GM19395 (cell line): ENCODE measurements around the gene MAGEA3.
"Not testable (repeated sequence)": the region's sequence is repeated elsewhere in the genome, so short reads cannot be mapped to it uniquely, and the experiment has no call there.

Experiments used
- ATAC-seq: cut with Tn5 transposase; IDR thresholded peaks from one replicate; pipeline ENCODE4 v1.9.1; 2021; ENCODE audit warnings: mild to moderate bottlenecking, moderate library complexity; ENCODE audit not compliant: unreplicated experiment

Gene MAGEA3, protein sequence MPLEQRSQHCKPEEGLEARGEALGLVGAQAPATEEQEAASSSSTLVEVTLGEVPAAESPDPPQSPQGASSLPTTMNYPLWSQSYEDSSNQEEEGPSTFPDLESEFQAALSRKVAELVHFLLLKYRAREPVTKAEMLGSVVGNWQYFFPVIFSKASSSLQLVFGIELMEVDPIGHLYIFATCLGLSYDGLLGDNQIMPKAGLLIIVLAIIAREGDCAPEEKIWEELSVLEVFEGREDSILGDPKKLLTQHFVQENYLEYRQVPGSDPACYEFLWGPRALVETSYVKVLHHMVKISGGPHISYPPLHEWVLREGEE

DNA sequence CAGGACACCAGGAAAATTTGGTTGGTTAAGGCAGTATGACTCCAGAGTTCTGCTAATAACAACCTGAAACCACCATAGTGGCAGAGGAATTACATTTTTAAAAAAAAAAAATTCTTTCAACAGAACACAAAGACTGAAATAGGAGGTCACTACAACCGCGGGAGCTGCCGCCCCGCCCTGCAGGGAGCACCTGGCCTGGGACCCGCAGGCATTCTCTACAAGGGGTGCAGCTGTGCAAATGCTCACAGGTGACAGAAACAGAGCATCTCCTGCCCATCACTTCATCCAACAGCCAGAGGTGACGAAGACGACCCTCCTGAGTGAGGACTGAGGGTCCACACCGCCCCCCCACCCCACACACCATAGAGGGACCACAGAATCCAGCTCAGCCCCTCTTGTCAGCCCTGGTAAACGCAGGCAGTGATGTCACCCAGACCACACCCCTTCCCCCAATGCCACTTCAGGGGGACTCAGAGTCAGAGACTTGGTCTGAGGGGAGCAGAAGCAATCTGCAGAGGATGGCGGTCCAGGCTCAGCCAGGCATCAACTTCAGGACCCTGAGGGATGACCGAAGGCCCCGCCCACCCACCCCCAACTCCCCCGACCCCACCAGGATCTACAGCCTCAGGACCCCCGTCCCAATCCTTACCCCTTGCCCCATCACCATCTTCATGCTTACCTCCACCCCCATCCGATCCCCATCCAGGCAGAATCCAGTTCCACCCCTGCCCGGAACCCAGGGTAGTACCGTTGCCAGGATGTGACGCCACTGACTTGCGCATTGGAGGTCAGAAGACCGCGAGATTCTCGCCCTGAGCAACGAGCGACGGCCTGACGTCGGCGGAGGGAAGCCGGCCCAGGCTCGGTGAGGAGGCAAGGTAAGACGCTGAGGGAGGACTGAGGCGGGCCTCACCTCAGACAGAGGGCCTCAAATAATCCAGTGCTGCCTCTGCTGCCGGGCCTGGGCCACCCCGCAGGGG lies at the start of gene MAGEA3:
Gene MAGEA3 (plus strand): TSS at position 843 of the 980 bp plus-strand sequence. CDS start 2,039 bp downstream, outside the sequence.
- ATAC-seq: not testable (repeated sequence)

DNA sequence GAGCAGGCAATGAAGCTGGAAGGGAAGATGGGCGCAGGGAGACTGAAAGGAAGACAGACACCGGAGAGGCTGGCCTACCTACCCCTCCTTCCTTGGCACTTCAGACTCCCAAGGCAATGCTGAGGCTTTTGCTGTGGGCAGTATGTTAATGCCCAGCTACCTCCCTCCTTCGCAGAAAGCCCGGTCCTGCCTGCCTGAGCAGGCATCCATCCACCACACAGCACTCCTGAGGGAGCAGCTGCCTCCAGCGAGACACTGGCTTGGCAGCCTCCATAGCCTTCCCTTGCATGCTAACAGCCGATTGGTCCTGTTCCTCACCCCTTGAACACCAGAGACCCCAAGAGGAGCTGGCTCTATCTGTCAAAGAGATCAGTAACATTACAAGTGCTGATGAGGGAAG lies 46.5 kb upstream of the MAGEA3 start:
- no peak for ATAC-seq

DNA sequence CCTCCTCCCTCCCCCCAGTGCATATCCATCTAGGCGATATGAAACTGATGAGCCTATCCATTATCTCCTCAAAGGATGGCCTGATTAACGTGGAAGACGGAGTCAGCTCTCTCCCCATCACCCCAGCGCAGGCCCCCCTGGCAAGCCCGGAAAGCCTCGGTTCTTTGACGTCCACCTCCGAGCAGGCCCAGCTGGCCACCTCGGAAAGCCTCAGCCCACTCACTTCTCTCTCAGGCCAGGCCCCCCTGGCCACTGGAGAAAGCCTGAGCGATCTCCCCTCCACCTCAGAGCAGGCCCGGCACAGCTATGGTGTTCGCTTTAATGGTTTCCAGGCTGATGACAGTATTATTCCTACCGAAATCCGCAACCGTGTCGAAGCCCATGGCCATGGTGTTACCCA lies 46.1 kb upstream of the MAGEA3 start:
- no peak for ATAC-seq

DNA sequence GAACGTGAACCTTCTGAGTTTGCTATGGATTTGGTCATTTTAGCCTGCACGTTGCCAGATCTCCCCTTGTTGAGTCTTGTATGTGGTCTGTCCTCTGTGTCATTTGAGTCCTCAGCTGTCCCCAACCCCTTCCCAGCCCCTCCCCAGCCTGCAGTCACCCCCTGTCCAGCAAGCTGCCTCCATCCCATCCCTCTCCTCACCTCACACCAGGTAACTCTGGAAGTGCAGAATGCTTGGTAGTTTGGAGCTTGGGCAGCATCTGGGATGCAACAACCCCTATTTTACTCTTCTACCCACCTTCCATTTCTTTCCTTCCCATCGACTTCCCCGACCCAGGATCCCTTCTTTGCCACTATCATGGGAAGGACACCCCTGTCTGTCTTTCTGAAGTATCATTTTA lies 42.5 kb upstream of the MAGEA3 start:
- ATAC-seq: no peak

DNA sequence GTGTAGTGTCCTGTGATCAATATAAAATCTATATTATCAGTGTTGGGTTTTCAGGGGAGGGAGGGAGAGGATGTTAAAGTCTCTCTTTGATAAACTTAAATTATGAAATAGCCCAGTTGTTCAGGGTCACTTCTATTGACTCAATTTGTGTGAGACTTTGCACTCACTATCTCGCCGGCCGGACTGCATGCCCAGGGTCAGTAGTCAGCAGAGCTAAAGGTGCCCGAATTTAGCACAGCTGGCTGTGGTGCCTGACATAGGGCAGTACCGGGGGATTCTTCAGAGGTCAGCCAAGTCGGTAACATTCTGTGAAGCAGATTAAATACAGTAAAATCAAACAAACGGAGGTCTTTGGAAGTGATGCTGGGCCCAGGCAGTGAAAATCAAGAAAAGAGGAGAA lies 41.7 kb upstream of the MAGEA3 start:
- no peak for ATAC-seq

DNA sequence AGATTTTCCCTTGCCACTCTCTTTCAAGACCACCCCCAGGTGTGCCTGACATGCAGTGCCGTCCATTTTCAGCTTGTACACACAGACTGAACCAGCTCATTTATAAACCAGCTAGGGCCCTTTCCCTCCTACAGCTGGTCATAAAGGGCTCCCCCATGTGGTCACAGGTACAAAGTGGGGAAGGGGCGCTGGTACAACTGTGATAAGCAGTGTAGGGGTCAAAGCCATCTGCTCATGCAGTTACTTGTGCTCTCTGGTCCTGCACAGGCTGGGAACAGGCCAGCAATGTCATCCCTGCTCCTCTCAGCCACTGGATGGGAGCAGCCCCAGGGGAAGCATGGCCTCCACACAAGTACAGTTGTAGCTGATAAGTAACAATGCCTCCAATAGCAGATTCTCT lies 40.3 kb upstream of the MAGEA3 start:
- no peak for ATAC-seq

DNA sequence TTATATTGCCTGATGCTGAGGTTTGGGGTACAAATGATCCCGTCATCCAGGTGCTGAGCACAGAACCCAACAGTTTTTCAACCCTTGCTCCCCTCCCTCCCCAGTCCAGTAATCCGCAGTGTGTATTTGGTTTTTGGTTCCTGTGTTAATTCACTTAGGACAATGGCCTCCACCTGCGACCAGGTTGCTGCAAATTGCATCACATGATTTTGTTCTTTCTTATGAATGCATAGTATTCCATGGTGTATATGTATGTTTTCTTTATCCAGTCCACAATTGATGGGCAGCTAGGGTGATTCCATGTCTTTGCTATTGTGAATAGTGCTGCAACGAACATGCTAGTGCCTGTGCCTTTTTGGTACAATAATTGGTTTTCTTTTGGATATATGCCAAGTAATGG lies 35.5 kb upstream of the MAGEA3 start:
- no peak for ATAC-seq

DNA sequence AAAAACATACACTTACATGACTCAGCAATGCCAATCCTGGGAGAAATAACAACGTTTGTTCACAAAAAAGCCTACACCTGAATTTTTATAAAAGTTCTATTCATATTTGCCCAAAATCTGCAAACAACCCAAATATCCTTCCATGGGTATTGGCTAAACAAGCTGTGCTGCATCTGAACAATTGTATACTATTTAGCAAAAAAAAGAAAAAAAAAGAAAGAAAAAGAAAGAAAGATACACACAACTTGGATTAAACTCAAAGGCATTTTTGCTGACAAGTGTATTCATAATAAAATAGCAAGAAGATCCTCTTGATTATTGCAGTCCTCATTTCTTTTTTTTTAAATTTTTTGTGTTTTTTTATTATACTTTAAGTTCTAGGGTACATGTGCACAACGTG lies 24.5 kb upstream of the MAGEA3 start:
- ATAC-seq: no peak

DNA sequence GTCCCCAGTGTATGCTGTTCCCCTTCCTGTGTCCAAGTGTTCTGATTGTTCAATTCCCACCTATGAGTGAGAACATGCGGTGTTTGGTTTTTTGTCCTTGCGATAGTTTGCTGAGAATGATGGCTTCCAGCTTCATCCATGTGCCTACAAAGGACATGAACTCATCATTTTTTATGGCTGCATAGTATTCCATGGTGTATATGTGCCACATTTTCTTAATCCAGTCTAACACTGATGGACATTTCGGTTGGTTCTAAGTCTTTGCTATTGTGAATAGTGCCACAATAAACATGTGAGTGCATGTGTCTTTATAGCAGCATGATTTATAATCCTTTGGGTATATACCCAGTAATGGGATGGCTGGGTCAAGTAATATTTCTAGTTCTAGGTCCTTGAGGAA lies 23.9 kb upstream of the MAGEA3 start:
- not testable (repeated sequence) for ATAC-seq

DNA sequence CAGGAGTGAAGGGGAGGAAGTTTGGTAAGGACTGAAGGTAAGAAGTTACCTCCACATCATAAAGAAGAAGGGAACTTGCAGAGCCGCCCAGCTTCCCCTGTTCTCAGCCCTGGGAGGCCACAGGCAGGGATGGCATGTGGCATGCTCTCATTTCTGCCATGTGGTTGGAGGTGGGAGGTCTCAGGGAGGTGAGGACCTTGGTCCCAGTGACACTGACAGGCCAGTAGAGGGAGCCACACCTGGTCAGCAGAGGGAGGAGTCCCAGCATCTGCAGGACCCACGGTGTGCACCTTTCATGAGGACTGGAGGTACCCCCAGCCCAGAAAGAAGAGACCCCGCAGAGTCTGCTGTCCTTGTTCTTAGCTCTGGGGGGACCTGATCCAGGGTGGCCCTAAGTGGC lies 17.6 kb upstream of the MAGEA3 start:
- ATAC-seq: peak; percentile 81

DNA sequence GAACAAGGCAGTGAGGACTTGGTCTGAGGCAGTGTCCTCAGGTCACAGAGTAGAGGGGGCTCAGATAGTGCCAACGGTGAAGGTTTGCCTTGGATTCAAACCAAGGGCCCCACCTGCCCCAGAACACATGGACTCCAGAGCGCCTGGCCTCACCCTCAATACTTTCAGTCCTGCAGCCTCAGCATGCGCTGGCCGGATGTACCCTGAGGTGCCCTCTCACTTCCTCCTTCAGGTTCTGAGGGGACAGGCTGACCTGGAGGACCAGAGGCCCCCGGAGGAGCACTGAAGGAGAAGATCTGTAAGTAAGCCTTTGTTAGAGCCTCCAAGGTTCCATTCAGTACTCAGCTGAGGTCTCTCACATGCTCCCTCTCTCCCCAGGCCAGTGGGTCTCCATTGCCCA lies 1.8 kb downstream of the MAGEA3 start:
- not testable (repeated sequence) for ATAC-seq

DNA sequence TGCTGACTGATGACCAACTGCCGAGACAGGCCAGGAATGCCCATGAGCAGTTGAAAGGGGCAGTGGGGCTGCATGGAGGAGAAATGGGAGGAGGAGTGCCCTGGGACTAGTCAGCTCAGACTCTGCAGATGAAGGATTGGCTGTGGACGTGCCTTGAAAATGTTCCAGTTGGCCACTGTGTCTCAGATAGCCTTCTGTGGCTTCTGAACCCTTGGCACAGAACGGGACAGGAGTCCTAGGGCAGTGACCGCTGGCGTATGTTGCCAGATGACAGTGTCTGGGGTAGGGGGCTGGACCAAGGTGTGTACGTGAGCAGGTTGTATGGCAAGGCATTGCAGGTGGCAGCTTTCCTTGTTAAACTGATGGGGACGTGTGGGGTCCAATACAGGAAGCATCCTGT lies 7.9 kb downstream of the MAGEA3 start:
- not testable (repeated sequence) for ATAC-seq

DNA sequence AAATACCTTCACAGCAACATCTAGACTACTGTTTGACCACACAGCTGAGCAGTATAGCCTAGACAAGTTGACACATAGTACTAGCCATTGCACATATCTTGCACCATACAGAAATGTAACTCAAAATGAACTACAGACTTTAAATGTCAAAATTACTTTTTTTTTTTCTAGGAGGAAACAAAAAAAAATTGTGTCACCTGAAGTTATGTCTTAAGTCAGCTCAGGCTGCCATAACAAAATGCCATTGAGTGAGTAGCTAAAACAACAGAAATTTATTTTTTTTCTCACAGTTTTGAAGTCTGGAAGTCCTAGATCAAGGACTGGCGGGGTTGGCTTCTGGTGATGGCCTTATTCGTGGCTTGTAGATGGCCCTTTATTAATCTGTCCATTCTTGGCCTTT lies 10.6 kb downstream of the MAGEA3 start, which contains the start of gene CSAG2:
Gene CSAG2 (minus strand): TSS at position 101 of the 400 bp plus-strand sequence. CDS start 161 bp downstream, outside the sequence.
- ATAC-seq: not testable (repeated sequence)

DNA sequence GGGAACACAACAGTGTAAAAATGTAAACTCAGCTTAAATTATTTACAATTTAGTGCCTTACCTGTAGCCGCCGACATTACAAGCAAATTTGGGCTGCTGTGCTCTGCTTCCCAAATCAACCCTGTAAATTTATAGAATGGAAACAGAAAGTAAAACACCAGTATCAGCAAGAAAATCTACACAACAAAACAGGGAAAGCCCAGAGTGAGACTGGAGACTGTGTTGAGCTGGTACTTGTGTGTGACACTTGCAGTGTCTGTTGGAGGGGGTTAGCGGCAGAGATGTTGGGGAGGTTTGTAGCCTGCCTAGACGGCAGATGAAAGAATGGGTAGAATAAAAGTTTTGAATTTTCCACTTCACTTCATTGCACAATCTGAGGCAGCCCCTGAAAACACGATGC lies 14.6 kb downstream of the MAGEA3 start:
- not testable (repeated sequence) for ATAC-seq

DNA sequence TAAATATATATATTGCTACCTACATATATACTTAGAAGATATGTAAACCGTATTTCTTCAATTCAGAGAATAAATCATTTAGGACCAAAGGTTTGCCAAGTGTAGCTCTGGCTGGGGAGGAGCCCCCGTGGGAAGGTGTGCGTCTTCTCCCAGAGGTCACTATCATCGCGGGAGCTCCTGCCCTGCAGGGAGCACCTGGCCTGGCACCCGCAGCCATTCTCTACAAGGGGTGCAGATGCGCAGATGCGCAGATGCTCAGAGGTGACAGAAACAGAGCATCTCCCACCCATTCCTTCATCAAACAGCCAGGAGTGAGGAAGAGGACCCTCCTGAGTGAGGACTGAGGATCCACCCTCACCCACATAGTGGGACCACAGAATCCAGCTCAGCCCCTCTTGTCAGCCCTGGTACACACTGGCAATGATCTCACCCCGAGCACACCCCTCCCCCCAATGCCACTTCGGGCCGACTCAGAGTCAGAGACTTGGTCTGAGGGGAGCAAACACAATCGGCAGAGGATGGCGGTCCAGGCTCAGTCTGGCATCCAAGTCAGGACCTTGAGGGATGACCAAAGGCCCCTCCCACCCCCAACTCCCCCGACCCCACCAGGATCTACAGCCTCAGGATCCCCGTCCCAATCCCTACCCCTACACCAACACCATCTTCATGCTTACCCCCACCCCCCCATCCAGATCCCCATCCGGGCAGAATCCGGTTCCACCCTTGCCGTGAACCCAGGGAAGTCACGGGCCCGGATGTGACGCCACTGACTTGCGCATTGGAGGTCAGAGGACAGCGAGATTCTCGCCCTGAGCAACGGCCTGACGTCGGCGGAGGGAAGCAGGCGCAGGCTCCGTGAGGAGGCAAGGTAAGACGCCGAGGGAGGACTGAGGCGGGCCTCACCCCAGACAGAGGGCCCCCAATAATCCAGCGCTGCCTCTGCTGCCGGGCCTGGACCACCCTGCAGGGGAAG lies 15.5 kb downstream of the MAGEA3 start, which contains the start of gene MAGEA2B:
Gene MAGEA2B (plus strand): TSS at position 814 of the 973 bp plus-strand sequence. CDS start 2,479 bp downstream, outside the sequence.
- not testable (repeated sequence) for ATAC-seq

DNA sequence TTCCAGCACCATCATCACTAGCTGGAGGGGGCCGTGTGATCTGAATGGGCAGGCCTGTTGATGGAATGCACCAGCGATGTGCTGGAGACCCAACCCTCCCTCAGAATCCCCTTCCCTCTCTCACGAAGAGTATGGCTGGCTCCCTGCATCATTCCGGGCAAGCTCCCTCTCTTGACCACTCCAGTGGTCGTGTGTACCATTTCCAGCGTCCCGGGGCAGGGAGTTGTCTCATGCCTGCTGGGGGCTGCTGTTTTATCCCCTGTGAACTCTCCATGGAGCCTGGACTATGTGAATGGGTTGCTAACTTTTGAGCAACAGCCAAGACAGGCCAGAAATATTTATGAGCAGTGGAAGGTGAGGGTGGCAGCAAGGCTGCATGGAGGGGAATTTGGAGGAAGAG lies 26.8 kb downstream of the MAGEA3 start:
- no peak for ATAC-seq

DNA sequence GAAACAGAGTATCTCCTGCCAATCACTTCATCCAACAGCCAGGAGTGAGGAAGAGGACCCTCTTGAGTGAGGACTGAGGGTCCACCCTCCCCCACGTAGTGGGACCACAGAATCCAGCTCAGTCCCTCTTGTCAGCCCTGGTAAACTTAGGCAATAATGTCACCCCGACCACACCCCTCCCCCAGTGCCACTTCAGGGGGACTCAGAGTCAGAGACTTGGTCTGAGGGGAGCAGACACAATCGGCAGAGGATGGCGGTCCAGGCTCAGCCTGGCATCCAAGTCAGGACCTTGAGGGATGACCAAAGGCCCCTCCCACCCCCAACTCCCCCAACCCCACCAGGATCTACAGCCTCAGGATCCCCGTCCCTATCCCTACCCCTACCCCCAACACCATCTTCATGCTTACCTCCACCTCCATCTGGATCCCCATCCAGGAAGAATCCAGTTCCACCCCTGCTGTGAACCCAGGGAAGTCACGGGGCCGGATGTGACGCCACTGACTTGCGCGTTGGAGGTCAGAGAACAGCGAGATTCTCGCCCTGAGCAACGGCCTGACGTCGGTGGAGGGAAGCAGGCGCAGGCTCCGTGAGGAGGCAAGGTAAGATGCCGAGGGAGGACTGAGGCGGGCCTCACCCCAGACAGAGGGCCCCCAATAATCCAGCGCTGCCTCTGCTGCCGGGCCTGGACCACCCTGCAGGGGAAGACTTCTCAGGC lies 34.8 kb downstream of the MAGEA3 start, which contains the start of the genes CSAG1 and MAGEA12:
Gene CSAG1 (minus strand): TSS at position 461 of the 715 bp plus-strand sequence. CDS start 1,261 bp downstream, outside the sequence.
Gene MAGEA12 (plus strand): TSS at position 497 of the 715 bp plus-strand sequence. CDS start 2,405 bp downstream, outside the sequence.
- no peak for ATAC-seq

DNA sequence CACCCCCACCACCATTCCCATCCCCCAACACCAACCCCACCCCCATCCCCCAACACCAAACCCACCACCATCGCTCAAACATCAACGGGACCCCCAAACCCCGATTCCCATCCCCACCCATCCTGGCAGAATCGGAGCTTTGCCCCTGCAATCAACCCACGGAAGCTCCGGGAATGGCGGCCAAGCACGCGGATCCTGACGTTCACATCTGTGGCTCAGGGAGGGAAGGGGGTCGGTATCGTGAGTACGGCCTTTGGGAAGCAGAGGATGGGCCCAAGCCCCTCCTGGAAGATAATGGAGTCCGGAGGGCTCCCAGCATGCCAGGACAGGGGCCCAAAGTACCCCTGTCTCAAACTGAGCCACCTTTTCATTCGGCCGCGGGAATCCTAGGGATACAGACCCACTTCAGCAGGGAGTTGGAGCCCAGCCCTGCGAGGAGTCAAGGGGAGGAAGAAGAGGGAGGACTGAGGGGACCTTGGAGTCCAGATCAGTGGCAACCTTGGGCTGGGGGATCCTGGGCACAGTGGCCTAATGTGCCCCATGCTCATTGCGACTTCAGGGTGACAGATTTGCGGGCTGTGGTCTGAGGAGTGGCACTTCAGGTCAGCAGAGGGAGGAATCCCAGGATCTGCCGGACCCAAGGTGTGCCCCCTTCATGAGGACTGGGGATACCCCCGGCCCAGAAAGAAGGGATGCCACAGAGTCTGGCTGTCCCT lies 35.7 kb downstream of the MAGEA3 start:
- ATAC-seq: not testable (repeated sequence)

DNA sequence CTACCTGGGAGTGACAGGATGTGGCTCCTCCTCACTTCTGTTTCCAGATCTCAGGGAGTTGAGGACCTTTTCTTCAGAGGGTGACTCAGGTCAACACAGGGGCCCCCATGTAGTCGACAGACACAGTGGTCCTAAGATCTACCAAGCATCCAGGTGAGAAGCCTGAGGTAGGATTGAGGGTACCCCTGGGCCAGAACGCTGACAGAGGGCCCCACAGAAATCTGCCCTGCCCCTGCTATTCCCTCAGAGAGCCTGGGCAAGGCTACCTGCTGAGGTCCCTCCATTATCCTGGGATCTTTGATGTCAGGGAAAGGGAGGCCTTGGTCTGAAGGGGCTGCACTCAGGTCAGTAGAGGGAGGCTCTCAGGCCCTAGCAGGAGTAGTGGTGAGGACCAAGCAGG lies 36.5 kb downstream of the MAGEA3 start:
- ATAC-seq: no peak
